SU-DHL-6 (cell line): Measurements from ENCODE around the gene GHDC.

Experiments used
- H2AFZ ChIP-seq: fragments of 200-600 bp; sonication (generic); 2 replicates; pipeline ENCODE4 v1.6.1; 2014; ENCODE audit warnings: low read depth, mild to moderate bottlenecking, moderate library complexity, mixed read lengths, antibody characterized with exemption, low read length; ENCODE audit not compliant: severe bottlenecking
- H3F3A ChIP-seq: fragments of 200-600 bp; shearing (Covaris generic); 2 replicates; pipeline ENCODE4 v1.6.0; 2016; ENCODE audit warnings: antibody characterized with exemption, mild to moderate bottlenecking; ENCODE audit not compliant: insufficient read depth
- H3K27ac ChIP-seq: fragments of 200-600 bp; sonication (generic); 2 replicates; pipeline ENCODE4 v1.5.1; 2016; ENCODE audit warnings: low read depth, mild to moderate bottlenecking, low read length, moderate library complexity, mixed read lengths
- H3K27me3 ChIP-seq: fragments of 200-600 bp; sonication (generic), shearing (Covaris generic); 2 replicates; pipeline ENCODE4 v1.6.0; 2014; ENCODE audit warnings: mild to moderate bottlenecking, low read length
- H3K36me3 ChIP-seq: fragments of 200-600 bp; sonication (generic); 2 replicates; pipeline ENCODE4 v1.6.1; 2014; ENCODE audit warnings: mild to moderate bottlenecking, low read length, mixed read lengths
- H3K4me2 ChIP-seq: fragments of 300-600, 200-600 bp; shearing (Covaris generic), sonication (generic); 2 replicates; pipeline ENCODE4 v1.6.0; 2014; ENCODE audit warnings: low read length, low read depth, mild to moderate bottlenecking; ENCODE audit not compliant: poor library complexity, severe bottlenecking
- H3K4me3 ChIP-seq: fragments of 200-600 bp; sonication (generic); 2 replicates; pipeline ENCODE4 v1.5.1; 2014; ENCODE audit warnings: antibody characterized with exemption, low read length, mild to moderate bottlenecking, mixed read lengths; ENCODE audit not compliant: insufficient read depth, poor library complexity, severe bottlenecking
- H3K79me2 ChIP-seq: fragments of 200-600 bp; sonication (generic); 2 replicates; pipeline ENCODE4 v1.6.1; 2014; ENCODE audit warnings: mild to moderate bottlenecking, low read length, moderate library complexity; ENCODE audit not compliant: insufficient read depth
- H3K9ac ChIP-seq: fragments of 200-600 bp; sonication (generic); 2 replicates; pipeline ENCODE4 v1.7.0; 2014; ENCODE audit warnings: mild to moderate bottlenecking, low read length
- H3K9me2 ChIP-seq: fragments of 200-600 bp; sonication (generic); replicated peaks from 2 replicates; pipeline ENCODE4 v1.6.1; 2014; ENCODE audit warnings: low read length; ENCODE audit not compliant: insufficient read depth
- H3K9me3 ChIP-seq: fragments of 200-600 bp; sonication (generic); 2 replicates; pipeline ENCODE4 v1.6.1; 2014; ENCODE audit warnings: low read length, mixed read lengths; ENCODE audit not compliant: insufficient read depth
- H4K20me1 ChIP-seq: fragments of 200-600 bp; sonication (generic); 2 replicates; pipeline ENCODE4 v1.6.1; 2014; ENCODE audit warnings: low read depth, mild to moderate bottlenecking, antibody characterized with exemption, low read length, moderate library complexity, mixed read lengths
- EZH2phosphoT487 ChIP-seq: fragments of 200-600 bp; sonication (generic), shearing (Covaris generic); conservative IDR thresholded peaks from 2 replicates; pipeline ENCODE4 v1.6.1; 2018; ENCODE audit warnings: mild to moderate bottlenecking, antibody characterized with exemption, low read length, moderate library complexity, mixed read lengths
- TF ChIP-seq, protein P1 (sequence below): fragments of 200-600 bp; sonication (generic); IDR thresholded peaks from one replicate; pipeline ENCODE4 v1.5.1; 2017; ENCODE audit warnings: antibody characterized with exemption, mild to moderate bottlenecking, low read length, moderate library complexity; ENCODE audit not compliant: insufficient read depth, poor library complexity, severe bottlenecking

Gene GHDC

DNA sequence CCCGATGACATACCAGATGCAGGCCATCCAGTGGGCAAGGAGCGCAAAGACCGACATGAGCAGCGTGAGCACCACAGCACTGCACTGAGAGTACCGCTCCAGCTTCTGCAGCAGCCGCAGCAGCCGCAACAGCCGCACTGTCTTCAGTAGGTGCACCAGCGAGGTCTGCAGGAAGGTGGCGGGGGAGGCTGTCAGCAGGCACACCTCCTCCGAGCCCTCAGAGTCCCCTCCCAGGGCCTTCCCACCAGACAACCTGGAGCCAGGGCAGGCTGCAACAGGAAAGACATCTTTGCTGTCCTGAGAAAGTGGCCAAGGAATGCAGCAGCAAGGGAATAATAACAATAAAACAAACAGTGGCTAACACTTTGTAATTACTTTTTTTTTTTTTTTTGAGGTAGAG lies 22.5 kb downstream of the GHDC start:
- no peak overlapping the region for H3K9ac ChIP-seq
- H3K4me3 ChIP-seq, result no peak overlapping the region
- TF ChIP-seq, protein P1, sequence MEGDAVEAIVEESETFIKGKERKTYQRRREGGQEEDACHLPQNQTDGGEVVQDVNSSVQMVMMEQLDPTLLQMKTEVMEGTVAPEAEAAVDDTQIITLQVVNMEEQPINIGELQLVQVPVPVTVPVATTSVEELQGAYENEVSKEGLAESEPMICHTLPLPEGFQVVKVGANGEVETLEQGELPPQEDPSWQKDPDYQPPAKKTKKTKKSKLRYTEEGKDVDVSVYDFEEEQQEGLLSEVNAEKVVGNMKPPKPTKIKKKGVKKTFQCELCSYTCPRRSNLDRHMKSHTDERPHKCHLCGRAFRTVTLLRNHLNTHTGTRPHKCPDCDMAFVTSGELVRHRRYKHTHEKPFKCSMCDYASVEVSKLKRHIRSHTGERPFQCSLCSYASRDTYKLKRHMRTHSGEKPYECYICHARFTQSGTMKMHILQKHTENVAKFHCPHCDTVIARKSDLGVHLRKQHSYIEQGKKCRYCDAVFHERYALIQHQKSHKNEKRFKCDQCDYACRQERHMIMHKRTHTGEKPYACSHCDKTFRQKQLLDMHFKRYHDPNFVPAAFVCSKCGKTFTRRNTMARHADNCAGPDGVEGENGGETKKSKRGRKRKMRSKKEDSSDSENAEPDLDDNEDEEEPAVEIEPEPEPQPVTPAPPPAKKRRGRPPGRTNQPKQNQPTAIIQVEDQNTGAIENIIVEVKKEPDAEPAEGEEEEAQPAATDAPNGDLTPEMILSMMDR, result no peak
- no peak for TF ChIP-seq EZH2phosphoT487
- no peaks in the 10 kb centered on the region for H4K20me1 ChIP-seq
- H2AFZ ChIP-seq, result no peak overlapping the region
- H3K9me2 ChIP-seq, result no peaks in the 10 kb centered on the region
- H3K36me3 ChIP-seq, result no peaks in the 10 kb centered on the region
- H3K4me2 ChIP-seq, result no peak overlapping the region
- H3F3A ChIP-seq, result no peaks in the 10 kb centered on the region
- no peak overlapping the region for H3K27ac ChIP-seq
- no peaks in the 10 kb centered on the region for H3K9me3 ChIP-seq
- H3K27me3 ChIP-seq, result no peaks in the 10 kb centered on the region
- no peaks in the 10 kb centered on the region for H3K79me2 ChIP-seq

DNA sequence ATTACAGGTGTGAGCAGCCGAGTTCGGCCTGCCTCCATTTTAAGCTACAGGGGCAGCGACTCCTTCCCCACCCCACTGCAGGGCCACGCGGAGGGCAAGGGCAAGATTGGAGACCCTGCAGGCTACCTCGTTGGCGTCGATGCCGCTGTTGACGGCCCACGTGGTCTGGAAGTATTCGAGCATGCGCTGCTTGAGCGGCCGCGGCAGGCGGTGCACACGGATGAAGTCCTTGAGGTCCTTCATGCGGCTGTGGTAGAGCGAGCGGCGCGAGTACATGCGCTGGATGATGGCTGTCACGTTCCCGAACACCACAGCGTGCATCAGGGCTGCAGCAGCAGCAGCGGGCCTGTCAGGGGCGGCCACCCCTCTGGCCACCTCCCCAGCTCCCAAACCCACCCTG lies 24.9 kb downstream of the GHDC start:
- Histone ChIP-seq H3K27ac (no peak overlapping the region), H3K4me3 (no peak overlapping the region), H3K27me3 (no peaks in the 10 kb centered on the region), H3K9ac (no peak overlapping the region), H3K4me2 (no peak overlapping the region), H3F3A (no peaks in the 10 kb centered on the region), H3K79me2 (no peaks in the 10 kb centered on the region), H3K9me3 (no peaks in the 10 kb centered on the region), H4K20me1 (no peaks in the 10 kb centered on the region), H3K9me2 (no peaks in the 10 kb centered on the region), H3K36me3 (no peaks in the 10 kb centered on the region), H2AFZ (no peak overlapping the region)
- TF ChIP-seq, protein P1, result no peak
- TF ChIP-seq EZH2phosphoT487, result no peak

DNA sequence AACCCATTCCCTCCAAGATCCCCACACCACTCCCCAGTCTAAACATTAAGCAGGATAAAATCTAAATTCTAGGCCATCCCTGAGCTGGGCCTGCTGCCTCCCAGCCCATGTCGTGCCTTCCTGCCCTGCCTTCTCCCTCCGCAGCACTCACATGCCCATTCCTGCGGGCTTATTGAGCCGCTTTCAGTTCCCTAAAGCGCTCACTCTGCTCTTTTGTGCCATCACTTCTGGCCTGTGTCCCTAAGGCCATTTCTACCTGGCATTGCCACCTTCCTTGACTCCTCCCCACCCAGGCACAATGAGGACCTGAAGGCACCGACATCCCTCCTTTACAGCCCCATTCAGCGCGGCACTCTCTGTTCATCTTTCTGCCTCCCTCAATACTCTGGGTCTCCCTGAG lies 26.5 kb downstream of the GHDC start:
- no peaks in the 10 kb centered on the region for H4K20me1 ChIP-seq
- H3K36me3 ChIP-seq, result no peaks in the 10 kb centered on the region
- H2AFZ ChIP-seq, result no peak overlapping the region
- no peak for TF ChIP-seq EZH2phosphoT487
- TF ChIP-seq, protein P1, result no peak
- H3K9me2 ChIP-seq, result no peaks in the 10 kb centered on the region
- H3K4me2 ChIP-seq, result no peak overlapping the region
- H3K9ac ChIP-seq, result no peak overlapping the region
- no peaks in the 10 kb centered on the region for H3F3A ChIP-seq
- no peak overlapping the region for H3K4me3 ChIP-seq
- H3K79me2 ChIP-seq, result no peaks in the 10 kb centered on the region
- H3K9me3 ChIP-seq, result no peaks in the 10 kb centered on the region
- H3K27ac ChIP-seq, result no peak overlapping the region
- no peaks in the 10 kb centered on the region for H3K27me3 ChIP-seq
